Omental fat pad (tissue), 4 donors: ENCODE data around the gene HEPACAM2. TPM values are rescaled to one million over a fixed set of nuclear protein-coding genes. Genes with fewer than 3 reads are reported as not detected.

Experiments used
- ATAC-seq: fragments of 150-250 bp; one replicate; pipeline ENCODE4 v1.9.1; 2016; ENCODE audit warnings: mild to moderate bottlenecking, moderate library complexity; ENCODE audit not compliant: low FRiP score
- DNase-seq: peaks from one replicate; pipeline ENCODE4 v3.0.0-alpha.2; 2019; ENCODE audit warnings: low spot score
- CTCF ChIP-seq, 3 donors: fragments of 450-650 bp; IDR thresholded peaks; one replicate each; pipeline ENCODE4 v1.5.1; 2016 to 2017; ENCODE audit warnings: antibody characterized with exemption in 3 of 3, mild to moderate bottlenecking in 3 of 3, moderate library complexity in 2 of 3
- total RNA-seq, 4 donors: library from RNA; depleted of rRNA; stranded (reverse); fragments of >200 nt; gene quantifications; one replicate each; pipeline ENCODE4 v1.1.0, GENCODE V29; 2016

Gene HEPACAM2
- total RNA-seq, 4 donors from 2014 or later, result not detected

DNA sequence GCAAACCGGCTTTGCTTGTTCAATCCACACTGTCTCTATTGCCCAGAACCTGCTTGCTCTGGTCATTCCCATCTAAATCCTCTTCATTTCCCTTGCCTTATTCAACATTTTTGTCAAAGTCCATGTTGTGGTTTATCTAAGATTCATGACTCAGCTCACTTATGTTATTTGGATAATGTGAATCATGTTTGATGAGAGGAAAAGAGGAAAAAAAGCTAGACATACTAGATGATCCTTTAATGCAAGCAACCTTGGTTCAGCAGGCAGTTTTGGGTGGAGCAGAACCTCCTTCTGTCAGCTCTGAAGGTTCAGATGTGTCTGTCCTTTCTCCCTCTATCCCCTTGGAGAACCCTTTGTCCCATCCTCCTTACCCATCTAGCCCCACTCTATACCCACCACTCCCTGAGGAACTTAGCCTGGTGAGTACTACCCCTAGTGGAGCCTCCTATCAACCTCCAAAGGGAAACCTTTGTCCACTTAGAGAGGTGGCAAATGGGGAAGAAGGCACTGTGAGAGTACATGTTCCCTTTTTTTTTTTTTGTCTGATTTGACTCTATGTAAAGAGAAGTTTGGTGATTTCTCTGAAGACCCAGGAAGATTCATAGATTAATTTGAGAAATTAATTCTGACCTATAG, 76.0 kb downstream of the HEPACAM2 start:
- ATAC-seq (no peak), DNase-seq (no peak)
- TF ChIP-seq CTCF (IDR thresholded peaks at IDR 0.05), result no peak

- DNase-seq (no peak), ATAC-seq (no peak)
- no peak for TF ChIP-seq CTCF (IDR thresholded peaks at IDR 0.05)
Measured at GRCh38 chr7:93148727-93149126, 77.5 kb downstream of the HEPACAM2 start.

- ATAC-seq (no peak), DNase-seq (no peak)
- no peak for TF ChIP-seq CTCF (IDR thresholded peaks at IDR 0.05)
Measured at GRCh38 chr7:93148144-93148543, 78.1 kb downstream of the HEPACAM2 start, which contains the start of gene SAMD9L. TSS of gene SAMD9L (minus strand) at chr7:93148385. CDS start at chr7:93135971, 12,414 bp downstream.

DNA sequence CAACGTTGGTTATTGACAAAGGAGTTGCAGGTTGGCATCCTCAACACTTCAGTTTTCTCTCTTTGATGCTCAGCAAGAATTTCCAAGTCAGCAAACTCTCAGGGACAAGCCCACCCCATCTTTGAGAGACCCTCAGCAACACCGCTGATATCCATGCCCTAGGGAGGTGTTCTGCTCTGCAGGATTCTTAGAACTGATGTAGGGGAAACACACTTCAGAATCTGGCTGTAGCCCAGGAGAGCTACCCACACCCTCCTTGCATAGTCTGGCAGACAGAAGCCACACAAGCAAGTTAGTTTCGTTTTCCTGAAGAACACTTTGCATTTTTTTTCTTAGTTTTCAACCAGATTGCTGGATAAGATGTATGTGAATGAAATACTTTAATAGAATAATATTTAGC, 78.9 kb downstream of the HEPACAM2 start:
- DNase-seq (no peak), ATAC-seq (peak; percentile 69)
- no peak for TF ChIP-seq CTCF (IDR thresholded peaks at IDR 0.05)

- DNase-seq (no peak), ATAC-seq (no peak)
- TF ChIP-seq CTCF (IDR thresholded peaks at IDR 0.05), result no peak
Measured at GRCh38 chr7:93146472-93147141, 79.7 kb downstream of the HEPACAM2 start.

DNA sequence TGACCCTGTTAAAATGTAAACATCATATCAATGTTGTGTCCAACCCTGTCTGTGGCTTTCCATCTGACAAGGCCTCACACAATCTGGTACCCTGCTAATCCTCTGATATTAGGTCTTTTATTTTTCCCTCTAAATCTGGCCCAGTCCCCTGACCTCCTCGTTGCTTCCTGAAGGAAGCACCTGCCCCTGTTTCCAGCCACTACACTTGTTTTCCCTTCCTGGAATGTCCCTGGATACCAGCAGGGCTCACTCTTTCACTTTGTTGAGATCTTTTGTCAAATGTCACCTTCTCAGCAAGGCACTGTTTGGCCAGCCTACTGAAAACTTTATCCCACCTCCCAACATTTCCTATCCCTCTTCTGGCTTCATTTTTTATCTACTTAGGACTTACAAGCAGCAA, 80.2 kb downstream of the HEPACAM2 start:
- no peak for TF ChIP-seq CTCF (IDR thresholded peaks at IDR 0.05)
- no peak for ATAC-seq

GRCh38 chr7:93145354-93145753, 80.9 kb downstream of the HEPACAM2 start:
- ATAC-seq (no peak), DNase-seq (no peak)
- no peak for TF ChIP-seq CTCF (IDR thresholded peaks at IDR 0.05)

More for the DNA sequence above, 80.2 kb downstream of the HEPACAM2 start:
- no peak for DNase-seq
